GM18951 (cell line): Measurements from ENCODE around the gene MICAL2.

Experiments used
- POLR2A ChIP-seq: IDR thresholded peaks from 4 replicates; pipeline ENCODE4 v1.6.1; 2011; ENCODE audit warnings: mild to moderate bottlenecking; ENCODE audit not compliant: insufficient read length, insufficient read depth; ENCODE audit errors: extremely low read depth
- in situ Hi-C: fragments of 300-500 bp; cut with MboI; formaldehyde crosslinking; loops from one replicate; pipeline ENCODE4 v1.12.0; 2022; ENCODE audit warnings: low sequenced_read_pairs, mixed read lengths, inconsistent platforms; ENCODE audit not compliant: unreplicated experiment

Gene MICAL2

GRCh38 chr11:12263141-12263693 lies 152.8 kb downstream of the MICAL2 start:
- no peak for TF ChIP-seq POLR2A
- in situ Hi-C loops = no loop called here

- in situ Hi-C loops = no loop called here
Observed at GRCh38 chr11:12264361-12264760, 154.0 kb downstream of the MICAL2 start.

GRCh38 chr11:12266132-12266531 lies 155.7 kb downstream of the MICAL2 start:
- in situ Hi-C loops = no loop called here
- no peak for TF ChIP-seq POLR2A

More at GRCh38 chr11:12264361-12264760, 154.0 kb downstream of the MICAL2 start:
- TF ChIP-seq POLR2A = no peak

- TF ChIP-seq POLR2A = no peak
- in situ Hi-C loops = no loop called here
Observed at GRCh38 chr11:12266943-12267342, 156.6 kb downstream of the MICAL2 start.

GRCh38 chr11:12267921-12268320 lies 157.5 kb downstream of the MICAL2 start:
- no peak for TF ChIP-seq POLR2A
- in situ Hi-C loops = no loop called here

- in situ Hi-C loops = no loop called here
- no peak for TF ChIP-seq POLR2A
Observed at GRCh38 chr11:12269104-12269441, 158.7 kb downstream of the MICAL2 start.

GRCh38 chr11:12269446-12270214 lies 159.2 kb downstream of the MICAL2 start:
- TF ChIP-seq POLR2A = no peak
- in situ Hi-C loops = no loop called here

GRCh38 chr11:12270215-12270797 lies 159.9 kb downstream of the MICAL2 start:
- TF ChIP-seq POLR2A = no peak
- in situ Hi-C loops = no loop called here

GRCh38 chr11:12270817-12271216 lies 160.4 kb downstream of the MICAL2 start:
- in situ Hi-C loops = no loop called here
- TF ChIP-seq POLR2A = no peak

- in situ Hi-C loops = no loop called here
- no peak for TF ChIP-seq POLR2A
Observed at GRCh38 chr11:12271241-12271640, 160.9 kb downstream of the MICAL2 start.

- in situ Hi-C loops = no loop called here
- no peak for TF ChIP-seq POLR2A
Observed at GRCh38 chr11:12271826-12272366, 161.5 kb downstream of the MICAL2 start.

GRCh38 chr11:12272821-12273617 lies 162.6 kb downstream of the MICAL2 start:
- in situ Hi-C loops = no loop called here

GRCh38 chr11:12273618-12273995 lies 163.2 kb downstream of the MICAL2 start:
- in situ Hi-C loops = no loop called here
- no peak for TF ChIP-seq POLR2A

More at GRCh38 chr11:12272821-12273617, 162.6 kb downstream of the MICAL2 start:
- TF ChIP-seq POLR2A = no peak
